ENCODE measurements around the gene LAMTOR1. TPM values are rescaled to one million over a fixed set of nuclear protein-coding genes. Genes with fewer than 3 reads are reported as not detected.

The LAMTOR1 gene
- total RNA-seq, 1 experiment from 2014 or later = 101 TPM

GRCh38 chr11:72066855-72067254 lies 36.2 kb downstream of the LAMTOR1 start:
- H3K9me3 ChIP-seq (ENCODE audit: low read depth, low read length, poor library complexity, severe bottlenecking) = no peaks in the 10 kb centered on the region
- ChIA-PET POLR2A (ENCODE audit: low non-redundant PET) (no interaction called here), CTCF (interaction anchor here (0.6 kb wide), 1 partner anchor 658 kb away, joined by 5 read pairs; no protein-coding TSS in a partner anchor)
- intact Hi-C loops (cut with micrococcal nuclease; ENCODE audit: unreplicated experiment) = no loop called here
- peaks cover 17% of the 10 kb centered on the region for H3K4me1 ChIP-seq (ENCODE audit: insufficient read depth, low read length, poor library complexity, severe bottlenecking)
- no peak for TF ChIP-seq EZH2 (IDR thresholded peaks at IDR 0.05; ENCODE audit: borderline replicate concordance, low read depth, low read length, poor library complexity, severe bottlenecking)
- no peak for TF ChIP-seq CTCF (conservative IDR thresholded peaks at IDR 0.05; ENCODE audit: low read depth, low read length)
- no peaks in the 10 kb centered on the region for H3K27me3 ChIP-seq (replicated peaks; ENCODE audit: insufficient read depth, low read depth, low read length, poor library complexity)
- H3K36me3 ChIP-seq (ENCODE audit: insufficient read depth, low read length, poor library complexity, severe bottlenecking) = peaks cover 21% of the 10 kb centered on the region
- no TSS peak for BruUV-seq (replicated peaks)
- DNase-seq (ENCODE audit: low spot score) = no peak
- H3K4me3 ChIP-seq (ENCODE audit: low read depth, low read length, poor library complexity, severe bottlenecking) = no peak overlapping the region
- no peak overlapping the region for H3K27ac ChIP-seq (ENCODE audit: low read depth, low read length, poor library complexity, severe bottlenecking)

GRCh38 chr11:72061739-72062396 lies 41.2 kb downstream of the LAMTOR1 start:
- no peaks in the 10 kb centered on the region for H3K9me3 ChIP-seq (ENCODE audit: low read depth, low read length, poor library complexity, severe bottlenecking)
- BruUV-seq (replicated peaks) = no TSS peak
- peaks cover 5% of the 10 kb centered on the region for H3K4me1 ChIP-seq (ENCODE audit: insufficient read depth, low read length, poor library complexity, severe bottlenecking)

GRCh38 chr11:72058416-72059034 lies 44.6 kb downstream of the LAMTOR1 start:
- DNase-seq (ENCODE audit: low spot score) = no peak
- H3K36me3 ChIP-seq (ENCODE audit: insufficient read depth, low read length, poor library complexity, severe bottlenecking) = peaks cover 3% of the 10 kb centered on the region
- peaks cover 5% of the 10 kb centered on the region for H3K4me1 ChIP-seq (ENCODE audit: insufficient read depth, low read length, poor library complexity, severe bottlenecking)
- no peak overlapping the region for H3K27ac ChIP-seq (ENCODE audit: low read depth, low read length, poor library complexity, severe bottlenecking)
- CTCF ChIA-PET = interaction anchor here (0.6 kb wide), 1 partner anchor 13 kb away, joined by 3 read pairs; no protein-coding TSS in a partner anchor
- POLR2A ChIA-PET (ENCODE audit: low non-redundant PET) = no interaction called here
- H3K9me3 ChIP-seq (ENCODE audit: low read depth, low read length, poor library complexity, severe bottlenecking) = no peaks in the 10 kb centered on the region
- no peaks in the 10 kb centered on the region for H3K27me3 ChIP-seq (replicated peaks; ENCODE audit: insufficient read depth, low read depth, low read length, poor library complexity)
- intact Hi-C loops (cut with micrococcal nuclease; ENCODE audit: unreplicated experiment) = no loop called here
- TF ChIP-seq EZH2 (IDR thresholded peaks at IDR 0.05; ENCODE audit: borderline replicate concordance, low read depth, low read length, poor library complexity, severe bottlenecking) (no peak), CTCF (conservative IDR thresholded peaks at IDR 0.05; ENCODE audit: low read depth, low read length) (no peak)
- H3K4me3 ChIP-seq (ENCODE audit: low read depth, low read length, poor library complexity, severe bottlenecking) = no peak overlapping the region
- BruUV-seq (replicated peaks) = no TSS peak

More at GRCh38 chr11:72061739-72062396, 41.2 kb downstream of the LAMTOR1 start:
- Histone ChIP-seq H3K4me3 (ENCODE audit: low read depth, low read length, poor library complexity, severe bottlenecking) (no peak overlapping the region), H3K27me3 (replicated peaks; ENCODE audit: insufficient read depth, low read depth, low read length, poor library complexity) (no peaks in the 10 kb centered on the region), H3K27ac (ENCODE audit: low read depth, low read length, poor library complexity, severe bottlenecking) (no peak overlapping the region), H3K36me3 (ENCODE audit: insufficient read depth, low read length, poor library complexity, severe bottlenecking) (peaks cover 17% of the 10 kb centered on the region)
- TF ChIP-seq CTCF (conservative IDR thresholded peaks at IDR 0.05; ENCODE audit: low read depth, low read length) (no peak), EZH2 (IDR thresholded peaks at IDR 0.05; ENCODE audit: borderline replicate concordance, low read depth, low read length, poor library complexity, severe bottlenecking) (no peak)
- intact Hi-C loops (cut with micrococcal nuclease; ENCODE audit: unreplicated experiment) = no loop called here
- no peak for DNase-seq (ENCODE audit: low spot score)
- ChIA-PET POLR2A (ENCODE audit: low non-redundant PET) (interaction anchor here (0.6 kb wide), 1 partner anchor 75 kb away, joined by 3 read pairs; no protein-coding TSS in a partner anchor), CTCF (no interaction called here)
